Mucosa of descending colon (tissue), 3 donors: Measurements from ENCODE around the gene FNTB. TPM values are rescaled to one million over a fixed set of nuclear protein-coding genes. Genes with fewer than 3 reads are reported as not detected.

ENCODE experiments used
- ATAC-seq: fragments of 200-7000 bp; cut with Tn5 transposase; one replicate; pipeline ENCODE4 v1.9.1; 2020; ENCODE audit warnings: mild to moderate bottlenecking, moderate library complexity
- DNase-seq, 3 donors: peaks; one replicate each; pipeline ENCODE4 v3.0.0-alpha.2; 2020
- H3K36me3 ChIP-seq: fragments of 200-600 bp; one replicate; pipeline ENCODE4 v1.8.0; 2021; ENCODE audit warnings: low read depth, mild to moderate bottlenecking
- H3K4me1 ChIP-seq: fragments of 200-600 bp; one replicate; pipeline ENCODE4 v1.8.0; 2021; ENCODE audit warnings: low read depth, mild to moderate bottlenecking
- H3K4me3 ChIP-seq: fragments of 200-600 bp; one replicate; pipeline ENCODE4 v1.8.0; 2021; ENCODE audit warnings: mild to moderate bottlenecking
- H3K9me3 ChIP-seq: fragments of 200-600 bp; one replicate; pipeline ENCODE4 v1.8.0; 2021; ENCODE audit warnings: mild to moderate bottlenecking
- CTCF ChIP-seq: fragments of 200-600 bp; IDR thresholded peaks from one replicate; pipeline ENCODE4 v1.8.0; 2022; ENCODE audit warnings: antibody characterized with exemption, mild to moderate bottlenecking
- intact Hi-C, 2 donors: fragments of 100-400 bp; cut with DNase I in 1 of 2; cut with micrococcal nuclease in 1 of 2; formaldehyde crosslinking; loops; one replicate each; pipeline versions ENCODE4 v1.11.0 to v1.11.1; 2022; cut with DNase I, micrococcal nuclease
- total RNA-seq, 3 donors: library from RNA; stranded (reverse); fragmentation: NEBNext Ultra II Directional in 2 of 3; extraction: Animal tissue kit (Norgen Biotek cat#: 25700) in 2 of 3; gene quantifications; one replicate each; pipeline versions ENCODE4 v1.2.1 to v1.2.4, GENCODE V29; 2021 to 2023
- donor health status: DM: no; HTN: no; CAD: no; lungs with moderate emphysema.
- donor health status: DM: no; HTN: no; CAD: no.
- donor health status: DM: no; HTN: yes; CAD: no.

Gene FNTB
- total RNA-seq, 3 donors from 2014 or later, result 14.5 to 18.3 (median 14.5) TPM

- no peak overlapping the region for H3K4me3 ChIP-seq
- peaks cover 17% of the 10 kb centered on the region for H3K4me1 ChIP-seq
- no peak for TF ChIP-seq CTCF
- H3K9me3 ChIP-seq, result no peaks in the 10 kb centered on the region
- ATAC-seq, result no peak
- intact Hi-C loops, result no loop called here
- no peak for DNase-seq
- no peaks in the 10 kb centered on the region for H3K36me3 ChIP-seq
Observed at GRCh38 chr14:64968651-64969050, 18.0 kb upstream of the FNTB start.

DNA sequence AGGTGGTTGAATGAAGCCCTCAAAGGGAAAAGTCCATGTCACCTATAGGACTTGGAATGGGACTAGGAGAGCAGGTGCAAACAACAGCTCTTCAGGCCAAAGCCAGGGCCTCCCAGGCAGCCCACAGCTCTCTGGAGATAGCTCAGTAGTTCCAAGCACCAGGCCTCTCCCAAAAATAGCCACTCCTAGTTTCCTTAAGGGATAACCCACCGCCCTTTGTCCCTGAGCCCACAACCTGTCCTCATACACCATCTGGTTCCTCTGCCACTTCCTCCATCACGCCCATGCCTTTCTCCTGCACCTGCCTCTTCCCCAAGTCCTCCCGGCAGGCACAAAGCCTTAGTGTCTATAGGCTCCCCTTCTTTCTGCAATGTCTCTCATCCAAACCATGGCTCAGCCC is 16.7 kb upstream of the FNTB start:
- H3K36me3 ChIP-seq, result no peaks in the 10 kb centered on the region
- intact Hi-C loops, result no loop called here
- DNase-seq (peak; percentile 52 to 57 (median 55)), ATAC-seq (peak; percentile 73)
- peaks cover 17% of the 10 kb centered on the region for H3K4me1 ChIP-seq
- H3K4me3 ChIP-seq, result no peak overlapping the region
- no peak for TF ChIP-seq CTCF
- H3K9me3 ChIP-seq, result no peaks in the 10 kb centered on the region

DNA sequence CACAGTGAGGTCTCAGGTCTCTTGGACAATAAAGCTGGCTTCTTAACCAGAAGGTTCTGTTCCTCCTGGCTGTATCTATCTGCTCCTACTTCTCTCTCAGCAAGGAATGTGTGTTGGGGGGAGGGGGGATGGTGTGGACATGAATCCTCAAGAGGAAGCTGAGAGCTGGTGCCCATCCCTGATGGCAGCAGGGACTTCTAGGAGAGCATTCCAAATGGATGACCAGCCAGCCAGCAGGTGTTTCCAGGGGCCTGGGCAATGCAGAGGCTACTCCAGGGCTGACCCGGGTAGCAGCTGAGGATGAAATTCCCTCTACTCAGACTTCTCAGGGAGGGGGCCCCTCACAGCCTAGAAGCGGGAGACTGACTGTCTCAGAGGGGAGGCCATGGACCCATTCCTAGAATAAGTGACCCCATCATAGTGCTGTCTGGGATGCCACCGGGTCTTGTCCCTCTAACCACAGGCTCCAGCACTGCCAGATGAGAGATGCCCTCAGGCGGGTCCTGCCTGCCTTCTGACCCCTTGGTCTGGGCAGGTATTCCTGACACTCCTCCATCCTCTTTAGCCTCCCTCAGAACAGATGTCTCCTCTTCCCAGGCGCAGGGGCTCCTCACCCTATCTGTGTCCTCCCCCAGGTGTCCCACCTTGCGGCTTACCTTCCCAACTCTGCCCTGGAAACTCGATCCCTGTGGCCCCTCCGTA is 15.8 kb upstream of the FNTB start:
- TF ChIP-seq CTCF, result no peak
- peaks cover 17% of the 10 kb centered on the region for H3K4me1 ChIP-seq
- DNase-seq (peak in 1 of 3 donors; percentile 36), ATAC-seq (peak; percentile 19)
- H3K36me3 ChIP-seq, result no peaks in the 10 kb centered on the region
- intact Hi-C loops, result no loop called here
- no peaks in the 10 kb centered on the region for H3K9me3 ChIP-seq
- no peak overlapping the region for H3K4me3 ChIP-seq

DNA sequence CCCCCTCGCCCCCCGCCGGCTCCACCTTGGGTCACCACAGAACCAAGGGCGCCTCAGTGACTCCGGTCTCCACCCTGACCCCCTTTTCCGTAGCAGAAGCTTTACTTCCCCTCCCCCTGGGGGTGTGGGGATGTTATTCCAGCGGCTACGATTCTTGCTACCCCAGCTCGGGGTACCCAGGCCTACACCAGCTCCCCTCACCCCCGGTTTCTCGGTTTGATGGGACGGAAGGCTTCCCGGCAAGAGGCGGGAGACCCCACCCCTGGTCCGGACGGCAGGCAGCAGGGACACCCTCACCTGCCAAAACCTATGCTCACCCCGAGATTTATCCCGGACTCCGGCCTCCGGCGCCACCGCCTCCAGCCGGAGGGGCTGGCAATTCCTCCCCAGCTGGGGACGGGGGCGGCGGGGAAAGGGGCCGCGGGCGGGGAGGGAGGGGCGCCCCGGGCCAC is 15.2 kb upstream of the FNTB start:
- H3K9me3 ChIP-seq, result no peaks in the 10 kb centered on the region
- peak in 1 of 3 donors; percentile 19 for DNase-seq
- peak overlapping the region; percentile 38 for H3K4me3 ChIP-seq
- peaks cover 17% of the 10 kb centered on the region for H3K4me1 ChIP-seq
- no peak for TF ChIP-seq CTCF
- ATAC-seq, result peak; percentile 2
- intact Hi-C loops, result no loop called here
- H3K36me3 ChIP-seq, result no peaks in the 10 kb centered on the region

- H3K4me3 ChIP-seq, result peak within 1 kb of the TSS; percentile 38
- no peak for TF ChIP-seq CTCF
- DNase-seq (peak; percentile 29 to 68 (median 60)), ATAC-seq (peak; percentile 57)
- no peaks in the 10 kb centered on the region for H3K36me3 ChIP-seq
- no peaks in the 10 kb centered on the region for H3K9me3 ChIP-seq
- peaks cover 17% of the 10 kb centered on the region for H3K4me1 ChIP-seq
- intact Hi-C loops, result no loop called here
Observed at GRCh38 chr14:64971943-64972791, 14.5 kb upstream of the FNTB start, which contains the start of gene RAB15. TSS of gene RAB15 (minus strand) at chr14:64972336. CDS start at chr14:64972076, 260 bp downstream.
